HFFc6 (cell line): ENCODE data around the gene PLXNB3. TPM values are rescaled to one million over a fixed set of nuclear protein-coding genes. Genes with fewer than 3 reads are reported as not detected.
"Not testable (repeated sequence)": the region's sequence is repeated elsewhere in the genome, so short reads cannot be mapped to it uniquely, and the experiment has no call there.

Experiments used
- DNase-seq: peaks from one replicate; pipeline ENCODE4 v3.0.0-alpha.2; 2018
- H3K27ac Mint-ChIP-seq: 2 replicates; pipeline ENCODE4 v1.8.0; 2020; ENCODE audit warnings: mild to moderate bottlenecking, mixed read lengths
- H3K27me3 Mint-ChIP-seq: 2 replicates; pipeline ENCODE4 v1.8.0; 2021; ENCODE audit warnings: mild to moderate bottlenecking, moderate library complexity, mixed read lengths; ENCODE audit not compliant: insufficient read depth
- H3K36me3 Mint-ChIP-seq: 2 replicates; pipeline ENCODE4 v1.8.0; 2021; ENCODE audit warnings: low read depth, mixed read lengths
- H3K4me1 Mint-ChIP-seq: 2 replicates; pipeline ENCODE4 v1.8.0; 2020; ENCODE audit warnings: low read depth, mixed read lengths
- H3K4me3 Mint-ChIP-seq: 2 replicates; pipeline ENCODE4 v1.8.0; 2020; ENCODE audit warnings: mild to moderate bottlenecking, moderate library complexity, mixed read lengths
- H3K9me3 Mint-ChIP-seq: 2 replicates; pipeline ENCODE4 v1.8.0; 2020; ENCODE audit warnings: mild to moderate bottlenecking, mixed read lengths
- CTCF ChIP-seq: fragments of 200-600 bp; sonication (generic); IDR thresholded peaks from 2 replicates; pipeline ENCODE4 v1.5.0; 2021; ENCODE audit warnings: antibody characterized with exemption, mild to moderate bottlenecking
- total RNA-seq, 6 experiments: library from RNA; stranded (reverse); fragmentation: NEBNext Ultra II Directional; extraction: Animal tissue kit (Norgen Biotek cat#: 25700); gene quantifications; 2 replicates in 1 of 6; 3 replicates in 5 of 6; pipeline ENCODE4 v1.2.3, GENCODE V29; 2021

The PLXNB3 gene
- total RNA-seq, 6 experiments from 2014 or later, result 13.2 to 33.4 (median 15.8) TPM

GRCh38 chrX:153813161-153813560 lies 49.1 kb downstream of the PLXNB3 start:
- Mint-ChIP-seq H3K9me3 (no peaks in the 10 kb centered on the region), H3K4me1 (no peaks in the 10 kb centered on the region), H3K27ac (no peak overlapping the region), H3K4me3 (no peak overlapping the region), H3K27me3 (peaks cover 20% of the 10 kb centered on the region), H3K36me3 (no peaks in the 10 kb centered on the region)
- TF ChIP-seq CTCF, result no peak
- DNase-seq, result no peak

DNA sequence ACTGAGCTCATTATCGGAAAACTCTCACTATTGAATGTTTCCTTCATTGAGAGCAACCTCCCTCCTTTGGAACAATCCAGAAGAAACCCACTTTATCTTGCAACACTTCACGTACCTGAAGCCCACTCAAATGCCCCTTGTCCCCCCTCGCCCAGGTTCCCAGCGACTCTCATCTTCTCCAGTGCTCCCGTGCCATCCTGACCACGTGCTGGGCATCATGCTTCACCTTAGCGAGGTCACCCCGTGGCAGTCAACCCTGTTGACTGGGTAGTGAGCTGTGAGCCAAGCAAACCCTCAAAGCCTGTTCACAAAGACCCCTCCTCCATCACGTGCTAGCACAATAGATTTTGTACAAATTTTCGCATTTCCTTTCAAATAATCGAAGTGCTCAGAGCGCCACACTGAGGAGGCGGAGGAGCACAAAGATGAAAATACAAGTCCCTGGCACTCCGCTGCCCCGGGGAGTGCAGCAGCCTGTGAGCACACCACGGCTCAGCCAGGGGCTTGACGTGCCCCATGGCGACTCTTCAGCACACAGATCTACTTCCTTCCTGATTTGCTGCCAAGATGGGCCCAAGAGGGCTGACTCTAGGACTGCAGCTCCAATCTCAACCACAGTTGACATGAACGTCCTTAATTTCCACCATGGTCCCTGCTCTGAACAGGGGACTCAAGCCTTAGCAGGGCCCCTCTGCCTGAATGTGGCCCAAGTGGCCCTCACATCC lies 50.7 kb downstream of the PLXNB3 start:
- H3K9me3 Mint-ChIP-seq, result no peaks in the 10 kb centered on the region
- H3K27me3 Mint-ChIP-seq, result peaks cover 22% of the 10 kb centered on the region
- H3K36me3 Mint-ChIP-seq, result no peaks in the 10 kb centered on the region
- no peak for TF ChIP-seq CTCF
- H3K4me1 Mint-ChIP-seq, result no peaks in the 10 kb centered on the region
- DNase-seq, result no peak
- H3K4me3 Mint-ChIP-seq, result no peak overlapping the region
- H3K27ac Mint-ChIP-seq, result no peak overlapping the region

GRCh38 chrX:153816831-153817690 lies 53.0 kb downstream of the PLXNB3 start:
- no peaks in the 10 kb centered on the region for H3K36me3 Mint-ChIP-seq
- DNase-seq, result no peak
- H3K27ac Mint-ChIP-seq, result no peak overlapping the region
- peaks cover 17% of the 10 kb centered on the region for H3K27me3 Mint-ChIP-seq
- no peak overlapping the region for H3K4me3 Mint-ChIP-seq
- TF ChIP-seq CTCF, result no peak
- no peaks in the 10 kb centered on the region for H3K9me3 Mint-ChIP-seq
- no peaks in the 10 kb centered on the region for H3K4me1 Mint-ChIP-seq

DNA sequence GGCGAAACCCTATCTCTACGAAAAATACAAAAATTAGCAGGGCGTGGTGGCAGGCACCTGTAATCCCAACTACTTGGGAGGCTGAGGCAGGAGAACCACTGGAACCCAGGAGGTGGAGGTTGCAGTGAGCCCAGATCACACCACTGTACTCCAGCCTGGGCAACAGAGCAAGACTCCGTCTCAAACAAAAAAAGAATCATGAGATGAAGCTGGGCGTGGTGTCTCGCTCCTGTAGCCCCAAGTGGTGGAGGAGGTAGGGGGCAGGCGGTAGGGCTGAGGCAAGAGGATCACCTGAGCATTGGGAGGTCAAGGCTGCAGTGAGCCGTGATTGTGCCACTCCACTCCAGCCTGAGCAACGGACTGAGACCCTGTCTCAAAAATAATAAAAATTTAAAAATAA lies 54.0 kb downstream of the PLXNB3 start:
- not testable (repeated sequence) for H3K4me3 Mint-ChIP-seq, DNase-seq, H3K4me1 Mint-ChIP-seq, H3K36me3 Mint-ChIP-seq, H3K9me3 Mint-ChIP-seq, H3K27ac Mint-ChIP-seq
- H3K27me3 Mint-ChIP-seq, result peaks cover 11% of the 10 kb centered on the region

DNA sequence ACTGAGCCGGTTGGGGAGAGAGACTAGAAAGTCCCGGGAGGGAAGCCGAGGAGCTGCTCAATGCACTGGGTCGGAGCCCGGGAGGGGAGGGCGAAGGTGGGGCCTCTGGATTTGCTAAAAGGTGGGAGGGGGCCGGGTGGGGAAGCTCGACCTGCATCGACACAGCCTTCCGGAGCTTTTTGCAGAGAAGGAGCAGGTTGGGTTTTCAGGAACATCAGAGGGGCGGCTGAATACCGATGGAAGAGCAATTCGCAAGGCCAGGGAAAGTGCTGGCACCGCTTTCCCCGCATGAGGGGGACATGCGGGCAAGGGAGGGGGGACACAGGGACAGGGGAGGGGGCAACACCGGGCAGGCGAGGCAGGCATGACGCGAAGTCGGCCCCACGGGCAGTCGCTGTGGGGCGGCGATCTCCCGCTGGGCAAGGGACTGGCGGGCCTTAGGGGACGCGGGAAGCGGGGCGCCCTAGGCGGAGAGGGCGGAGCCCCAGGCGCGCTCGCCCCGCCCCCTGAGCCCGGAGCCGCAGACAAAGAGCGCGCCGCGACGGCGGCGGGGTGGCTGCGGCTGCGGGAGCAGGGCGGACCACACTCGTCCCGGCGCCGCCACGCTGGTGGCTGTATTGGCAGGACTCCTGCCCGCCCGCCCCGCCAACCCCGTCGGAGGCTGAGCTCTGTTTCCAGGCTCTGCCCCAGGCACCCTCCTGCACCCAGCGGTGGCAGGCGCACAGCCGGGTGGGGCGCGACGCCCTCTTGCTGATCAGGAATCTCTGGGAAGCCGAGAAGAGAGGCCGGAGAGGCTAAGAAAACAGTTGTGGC lies 54.7 kb downstream of the PLXNB3 start:
- no peak for DNase-seq
- H3K4me3 Mint-ChIP-seq, result no peak overlapping the region; the same call in 1 of the 2 replicates

More for the DNA sequence above, 54.7 kb downstream of the PLXNB3 start:
- TF ChIP-seq CTCF, result no peak
- Mint-ChIP-seq H3K27ac (no peak overlapping the region), H3K4me1 (no peaks in the 10 kb centered on the region), H3K9me3 (no peaks in the 10 kb centered on the region), H3K27me3 (peaks cover 13% of the 10 kb centered on the region), H3K36me3 (no peaks in the 10 kb centered on the region)
